Common myeloid progenitor, CD34-positive (primary cell): ENCODE measurements around the gene ANKZF1.
A peak's percentile ranks its signal among the peaks of the same experiment; 100 is the strongest.

Experiments used
- CTCF ChIA-PET: fragments of 350-600 bp; sonication (Branson Sonifier 250); formaldehyde crosslinking; loops from one replicate; lab custom pipeline; 2021; ENCODE audit warnings: antibody characterized with exemption; lab: Charles Lee
- POLR2A ChIA-PET: fragments of 350-600 bp; sonication (Branson Sonifier 250); formaldehyde crosslinking; loops from one replicate; lab custom pipeline; 2021; ENCODE audit warnings: antibody characterized with exemption; lab: Charles Lee
- DNase-seq, 3 donors: peaks; one replicate each; pipeline versions ENCODE4 v3.0.0 to v3.0.0-alpha.2; 2013
- H3K27ac ChIP-seq, 2 experiments: 1 replicate in 1 of 2; 2 replicates in 1 of 2; pipeline ENCODE4 v1.7.0; 2013; ENCODE audit warnings: inconsistent platforms in 2 of 2, low read length in 2 of 2, mild to moderate bottlenecking in 2 of 2, low read depth in 1 of 2, moderate library complexity in 1 of 2; ENCODE audit not compliant: severe bottlenecking in 2 of 2, insufficient read depth in 1 of 2, poor library complexity in 1 of 2
- H3K27me3 ChIP-seq, 5 experiments: replicated peaks in 2 of 5; 1 replicate in 3 of 5; 2 replicates in 2 of 5; pipeline versions ENCODE4 v1.6.1 to v1.7.0; 2013; ENCODE audit warnings: low read length in 4 of 5, mild to moderate bottlenecking in 2 of 5, moderate library complexity in 2 of 5, inconsistent platforms in 1 of 5; ENCODE audit not compliant: insufficient read depth in 5 of 5, control insufficient read depth in 4 of 5
- H3K36me3 ChIP-seq, 4 experiments: 1 replicate in 2 of 4; 2 replicates in 2 of 4; pipeline versions ENCODE4 v1.6.1 to v1.7.0; 2013; ENCODE audit warnings: low read length in 3 of 4, control low read depth in 1 of 4, mild to moderate bottlenecking in 1 of 4; ENCODE audit not compliant: control insufficient read depth in 4 of 4, insufficient read depth in 4 of 4
- H3K4me1 ChIP-seq, 4 experiments: 1 replicate in 3 of 4; 2 replicates in 1 of 4; pipeline versions ENCODE4 v1.6.1 to v1.7.1; 2013; ENCODE audit warnings: low read length in 3 of 4, mild to moderate bottlenecking in 3 of 4, control low read depth in 1 of 4, inconsistent platforms in 1 of 4, moderate library complexity in 1 of 4; ENCODE audit not compliant: control insufficient read depth in 4 of 4, insufficient read depth in 4 of 4; ENCODE audit errors: control extremely low read depth in 1 of 4
- H3K4me3 ChIP-seq, 7 experiments: 1 replicate in 4 of 7; 2 replicates in 3 of 7; pipeline versions ENCODE4 v1.5.1 to v1.7.0; 2013; ENCODE audit warnings: mild to moderate bottlenecking in 7 of 7, low read length in 6 of 7, moderate library complexity in 6 of 7, inconsistent platforms in 2 of 7, low read depth in 2 of 7, control low read depth in 1 of 7; ENCODE audit not compliant: insufficient read depth in 4 of 7, control insufficient read depth in 1 of 7; ENCODE audit errors: extremely low read depth in 1 of 7
- H3K9me3 ChIP-seq, 5 experiments: 1 replicate in 4 of 5; 2 replicates in 1 of 5; pipeline versions ENCODE4 v1.6.1 to v1.7.1; 2013; ENCODE audit warnings: low read length in 4 of 5, mild to moderate bottlenecking in 2 of 5, inconsistent platforms in 1 of 5, low read depth in 1 of 5, moderate library complexity in 1 of 5; ENCODE audit not compliant: control insufficient read depth in 4 of 5, insufficient read depth in 2 of 5; ENCODE audit errors: control extremely low read depth in 1 of 5
- WGBS: methylation state at CpG from one replicate; pipeline ENCODE4 v1.1.5; 2013; ENCODE audit not compliant: insufficient coverage; 5-methylcytosine and 5-hydroxymethylcytosine counted together

The ANKZF1 gene

DNA sequence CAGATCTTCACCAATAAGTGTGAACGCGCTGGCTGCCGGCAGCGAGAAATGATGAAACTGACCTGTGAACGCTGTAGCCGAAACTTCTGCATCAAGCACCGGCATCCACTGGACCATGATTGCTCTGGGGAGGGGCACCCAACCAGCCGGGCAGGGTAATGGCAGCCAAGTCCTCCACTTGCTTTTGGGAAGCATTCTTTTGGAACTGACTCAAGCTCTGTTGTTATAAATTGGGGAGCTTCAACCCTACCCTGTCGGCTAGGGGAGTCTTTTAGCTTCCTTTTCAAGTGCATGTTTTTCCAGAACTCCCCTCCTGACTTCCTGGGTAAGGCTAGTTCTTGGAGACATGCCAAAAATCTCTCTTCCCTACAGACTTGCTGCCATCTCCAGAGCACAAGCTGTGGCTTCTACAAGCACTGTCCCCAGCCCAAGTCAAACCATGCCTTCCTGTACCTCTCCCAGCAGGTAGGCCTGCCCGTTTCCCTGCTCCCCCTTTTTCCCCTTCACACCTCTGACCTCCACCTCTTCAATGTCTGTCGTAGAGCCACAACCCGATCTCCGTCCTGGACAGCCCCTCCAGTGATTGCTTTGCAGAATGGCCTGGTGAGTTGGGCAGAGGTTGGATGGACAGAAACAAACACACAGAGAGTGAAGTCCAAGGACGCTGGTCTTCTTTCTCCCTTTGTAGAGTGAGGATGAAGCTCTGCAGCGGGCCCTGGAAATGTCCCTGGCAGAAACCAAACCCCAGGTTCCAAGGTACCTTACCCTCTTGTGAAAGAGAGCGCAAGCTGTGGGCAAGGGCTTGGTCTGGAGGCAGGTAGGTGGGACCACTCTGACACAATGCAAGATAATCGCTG is 21.5 kb upstream of the ANKZF1 start:
- Histone ChIP-seq H3K27me3 (no peaks in the 10 kb centered on the region), H3K9me3 (no peaks in the 10 kb centered on the region), H3K4me3 (peak overlapping the region in 6 of 7 experiments; percentile 33 to 90 (median 76)), H3K4me1 (peaks cover 23 to 52% (median 51%) of the 10 kb centered on the region in 4 experiments), H3K27ac (peak overlapping the region in 1 of 2 experiments; percentile 69), H3K36me3 (peaks cover 2 to 25% (median 6%) of the 10 kb centered on the region in 4 experiments)
- ChIA-PET CTCF (interaction anchor here (0.9 to 17.2 kb wide), 11 partner anchors 9 to 87 kb away, joined by 3 to 238 read pairs (median 4); partner anchors contain the start of genes ABCB6, CNPPD1, NHEJ1 and SLC23A3), POLR2A (no interaction called here)
- no peak for DNase-seq
- WGBS, result 81% methylated on average over 11 of the region's 17 CpGs

- peak; percentile 28 to 64 (median 43) for DNase-seq
- H3K27ac ChIP-seq, result peak overlapping the region; percentile 62 to 69
- POLR2A ChIA-PET, result interaction anchor here (0.6 kb wide), 1 partner anchor 38 kb away, joined by 3 read pairs; no protein-coding TSS in a partner anchor
- H3K36me3 ChIP-seq, result peaks cover 2 to 25% (median 14%) of the 10 kb centered on the region in 4 experiments
- H3K4me1 ChIP-seq, result peaks cover 23 to 52% (median 51%) of the 10 kb centered on the region in 4 experiments
- CTCF ChIA-PET, result interaction anchor here (0.8 to 17.2 kb wide), 7 partner anchors 8 to 51 kb away, joined by 3 to 238 read pairs (median 12); partner anchors contain the start of genes ABCB6, CNPPD1, NHEJ1 and SLC23A3
- H3K4me3 ChIP-seq, result peak overlapping the region in 3 of 7 experiments; percentile 31 to 53 (median 32)
- WGBS, result 8% methylated on average over 8 of the region's 18 CpGs
- no peaks in the 10 kb centered on the region for H3K9me3 ChIP-seq
- H3K27me3 ChIP-seq, result no peaks in the 10 kb centered on the region
These were observed 20.1 kb upstream of the ANKZF1 start for GRCh38 chr2:219209236-219210195.

GRCh38 chr2:219210196-219210885 is 19.3 kb upstream of the ANKZF1 start:
- POLR2A ChIA-PET, result interaction anchor here (0.6 kb wide), 1 partner anchor 39 kb away, joined by 3 read pairs; no protein-coding TSS in a partner anchor
- peak overlapping the region in 2 of 7 experiments; percentile 5 to 16 for H3K4me3 ChIP-seq

DNA sequence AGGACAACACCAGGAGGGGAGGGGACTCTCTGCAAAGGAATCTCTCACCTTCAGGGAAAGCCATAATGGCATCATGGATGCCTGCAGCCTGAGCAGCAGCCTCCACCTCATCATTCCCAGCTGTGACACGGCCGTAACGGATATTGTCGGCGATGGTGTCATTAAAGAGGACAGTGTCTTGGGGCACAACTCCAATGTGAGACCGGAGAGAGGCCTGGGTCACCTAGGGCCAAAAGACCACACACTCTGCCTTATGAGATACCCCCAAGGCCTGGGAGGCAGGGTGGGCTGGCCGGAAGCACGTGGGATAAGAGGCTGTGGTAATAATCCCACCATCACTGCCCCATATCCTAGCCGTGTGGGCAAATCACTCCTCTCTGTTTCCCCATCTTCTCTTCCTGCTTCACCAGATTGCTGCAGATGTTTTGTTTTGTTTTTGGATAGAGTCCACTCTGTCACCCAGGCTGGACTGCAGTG is 18.7 kb upstream of the ANKZF1 start:
- H3K27me3 ChIP-seq, result no peaks in the 10 kb centered on the region
- peaks cover 23 to 49% (median 49%) of the 10 kb centered on the region in 4 experiments for H3K4me1 ChIP-seq
- no peaks in the 10 kb centered on the region for H3K9me3 ChIP-seq
- no peak for DNase-seq
- POLR2A ChIA-PET, result no interaction called here
- H3K27ac ChIP-seq, result no peak overlapping the region
- 100% methylated on average over 6 of the region's 9 CpGs for WGBS
- peaks cover 2 to 25% (median 14%) of the 10 kb centered on the region in 4 experiments for H3K36me3 ChIP-seq
- peak overlapping the region in 1 of 7 experiments; percentile 16 for H3K4me3 ChIP-seq
- CTCF ChIA-PET, result interaction anchor here (0.8 to 17.2 kb wide), 11 partner anchors 8 to 85 kb away, joined by 3 to 238 read pairs (median 5); partner anchors contain the start of genes CNPPD1, NHEJ1, SLC23A3 and TUBA4B

More at GRCh38 chr2:219210196-219210885, 19.3 kb upstream of the ANKZF1 start:
- peaks cover 23 to 52% (median 51%) of the 10 kb centered on the region in 4 experiments for H3K4me1 ChIP-seq
- CTCF ChIA-PET, result interaction anchor here (1.5 to 17.2 kb wide), 6 partner anchors 8 to 56 kb away, joined by 4 to 238 read pairs (median 56); partner anchors contain the start of genes ABCB6, CNPPD1, NHEJ1 and SLC23A3
- no peaks in the 10 kb centered on the region for H3K27me3 ChIP-seq
- WGBS, result 95% methylated on average over 22 of the region's 24 CpGs
- H3K27ac ChIP-seq, result peak overlapping the region in 1 of 2 experiments; percentile 69
- H3K36me3 ChIP-seq, result peaks cover 2 to 25% (median 14%) of the 10 kb centered on the region in 4 experiments
- no peak for DNase-seq
- H3K9me3 ChIP-seq, result no peaks in the 10 kb centered on the region

GRCh38 chr2:219213026-219213415 is 16.6 kb upstream of the ANKZF1 start:
- CTCF ChIA-PET, result interaction anchor here (0.9 to 17.2 kb wide), 11 partner anchors 15 to 141 kb away, joined by 3 to 238 read pairs (median 15); partner anchors contain the start of genes ANKZF1, ATG9A, CNPPD1 and GLB1L
- Histone ChIP-seq H3K4me3 (no peak overlapping the region), H3K9me3 (no peaks in the 10 kb centered on the region), H3K36me3 (peaks cover 2 to 20% (median 12%) of the 10 kb centered on the region in 4 experiments), H3K27ac (no peak overlapping the region), H3K4me1 (peaks cover 18 to 50% (median 48%) of the 10 kb centered on the region in 4 experiments), H3K27me3 (no peaks in the 10 kb centered on the region)
- 95% methylated on average over 8 of the region's 8 CpGs for WGBS
- no peak for DNase-seq
- POLR2A ChIA-PET, result no interaction called here
